NCI-H1092 treated with DMSO at 0.1 percent for 48 hours (cell line): ENCODE data around the gene PAM16.

Experiments used
- DNase-seq: peaks from one replicate; lab custom pipeline; 2025; lab: John Stamatoyannopoulos, UW

PAM16 gene

DNA sequence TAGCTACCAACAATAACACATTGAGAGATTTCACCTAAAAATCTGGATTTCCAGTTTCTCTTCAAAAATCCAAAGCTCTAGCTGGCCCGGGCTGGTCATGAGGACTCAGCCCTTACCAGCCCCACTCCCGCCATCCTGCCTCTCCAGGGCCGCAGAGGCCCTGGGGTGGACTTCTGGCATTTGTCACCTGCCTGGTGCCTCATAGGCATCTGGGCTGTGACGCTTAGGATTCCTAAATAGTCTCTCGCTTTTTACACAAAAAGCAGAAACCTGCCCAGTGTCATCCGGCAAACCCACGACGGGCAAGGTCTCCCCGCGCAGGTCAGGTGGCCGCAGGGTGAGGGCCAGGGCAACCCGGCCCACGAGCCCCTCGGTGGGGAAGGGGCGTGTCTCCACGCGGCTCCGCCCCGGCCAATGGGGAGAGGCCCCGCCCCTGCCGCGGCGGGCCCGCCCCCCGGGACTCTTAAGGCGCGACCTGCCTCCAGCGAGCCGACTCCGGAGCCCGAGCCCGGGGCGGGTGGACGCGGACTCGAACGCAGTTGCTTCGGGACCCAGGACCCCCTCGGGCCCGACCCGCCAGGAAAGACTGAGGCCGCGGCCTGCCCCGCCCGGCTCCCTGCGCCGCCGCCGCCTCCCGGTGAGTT, 20.4 kb upstream of the PAM16 start, which contains the start of gene VASN:
TSS of gene VASN (plus strand) at position 492 of the 644 bp plus-strand sequence. CDS start 9,030 bp downstream, outside the sequence.
- DNase-seq: no peak

DNA sequence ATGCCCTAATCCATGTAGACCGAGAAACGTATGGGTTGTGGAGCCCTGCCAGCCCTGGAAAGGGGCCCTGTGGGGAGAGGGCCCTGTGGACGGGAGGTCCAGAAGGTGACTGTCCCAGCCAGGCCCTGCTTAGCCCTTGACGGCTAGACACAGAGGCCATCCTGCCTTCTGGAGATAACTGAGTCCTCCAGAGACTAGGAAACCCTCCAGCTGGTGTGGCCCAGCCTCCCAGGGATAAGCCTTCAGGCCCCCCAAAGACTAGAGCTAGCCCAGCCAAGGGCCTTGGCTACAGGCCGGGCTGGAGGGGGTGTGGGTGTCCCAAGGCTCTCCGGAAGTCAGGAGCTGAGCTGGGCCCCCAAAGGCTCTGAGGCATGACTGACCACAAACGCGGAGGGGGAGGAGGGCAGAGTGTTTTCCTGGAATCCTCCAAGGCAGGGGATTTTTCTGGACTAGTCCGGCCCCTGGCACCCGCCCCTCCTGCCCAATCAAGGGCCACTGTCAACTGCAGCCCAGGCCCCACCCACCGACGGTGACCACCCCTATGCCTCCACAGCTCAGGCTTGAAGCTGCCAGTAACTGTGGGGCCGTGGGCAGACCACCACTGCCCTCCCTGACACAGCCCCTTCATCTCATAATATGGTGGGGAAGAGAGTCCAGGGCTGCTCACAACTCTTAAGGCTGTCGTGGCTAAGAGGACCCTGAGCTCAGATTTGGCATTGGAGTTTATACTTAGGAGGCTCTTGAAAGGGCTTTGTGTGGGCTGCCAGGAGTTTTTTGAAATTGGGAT, 19.6 kb upstream of the PAM16 start:
- DNase-seq: no peak

DNA sequence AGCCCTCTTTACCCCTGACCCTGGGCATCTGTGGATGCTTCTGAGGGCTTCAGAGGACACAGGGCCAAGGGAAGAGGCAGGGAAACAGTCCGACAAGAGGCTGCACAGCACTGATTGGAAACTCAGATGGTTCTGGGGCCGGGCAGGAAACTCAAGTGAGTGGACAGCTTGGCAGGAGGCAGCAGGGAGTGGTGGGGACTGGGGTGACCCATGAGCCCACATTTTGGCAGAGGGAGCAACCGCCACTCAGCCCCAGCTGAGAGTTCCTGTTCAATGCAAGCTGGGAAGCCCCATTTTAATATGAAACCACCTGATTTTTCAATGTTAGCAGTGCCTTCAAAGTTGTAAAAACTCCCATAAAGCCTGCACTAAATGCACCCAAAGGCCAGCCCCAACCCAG, 19.0 kb upstream of the PAM16 start:
- no peak for DNase-seq

DNA sequence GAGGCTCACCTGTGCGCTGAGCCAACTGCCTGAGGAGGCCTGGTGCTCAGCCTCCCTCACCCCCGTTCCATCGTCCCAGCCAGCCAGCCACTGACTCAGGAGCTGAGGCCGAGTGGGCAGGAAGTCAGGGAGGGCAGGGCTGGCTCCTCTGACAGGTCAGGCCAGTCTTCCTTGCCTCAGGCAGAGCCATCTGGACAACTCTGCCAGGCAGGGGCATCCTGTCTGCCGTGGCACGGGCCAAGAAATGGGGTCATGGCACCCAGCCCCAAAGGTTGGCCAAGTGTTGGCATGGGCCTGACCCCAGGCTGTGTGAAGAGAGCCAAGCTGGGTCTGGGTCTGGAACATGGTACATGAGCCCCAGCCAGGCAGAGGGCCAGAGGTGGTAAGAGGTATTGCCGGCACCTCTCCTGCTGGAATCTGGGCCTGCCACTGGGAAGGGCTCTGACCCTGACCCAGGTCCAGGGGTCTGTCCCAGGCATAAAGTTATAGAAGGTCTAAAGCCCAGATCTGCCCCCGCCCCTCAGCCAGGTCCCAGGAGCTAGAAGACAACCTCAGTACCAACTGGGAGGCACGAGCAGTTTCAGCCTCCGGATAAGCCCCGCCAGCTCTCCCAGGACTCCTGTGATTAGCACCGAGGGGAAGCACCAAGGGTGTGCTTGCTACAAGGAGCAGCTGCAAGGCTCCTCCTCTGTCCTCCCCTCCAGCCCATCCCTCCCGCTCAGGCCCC, 18.0 kb upstream of the PAM16 start:
- DNase-seq: no peak

DNA sequence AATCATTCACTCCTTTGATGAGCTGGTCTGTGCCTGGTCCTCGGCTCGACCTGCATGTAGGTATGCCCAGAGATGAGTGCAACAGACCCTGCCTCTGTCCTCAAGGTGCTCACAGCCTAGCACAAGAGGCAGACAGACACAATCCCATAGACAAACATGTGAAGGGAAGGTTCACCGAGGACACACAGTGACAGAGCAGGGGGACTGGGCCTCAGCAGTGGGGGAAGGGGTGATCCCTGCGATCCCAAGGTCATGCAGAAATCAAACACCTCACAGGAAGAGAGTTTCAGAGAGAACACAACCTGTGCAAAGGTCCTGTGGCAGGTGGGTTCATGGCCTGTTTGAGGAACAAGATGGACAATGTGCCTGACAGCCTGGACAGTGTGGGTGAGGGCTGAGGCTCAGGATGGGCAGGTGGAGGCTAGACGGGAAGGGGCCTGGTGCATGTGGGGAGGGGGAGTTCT, 16.3 kb upstream of the PAM16 start:
- DNase-seq: no peak

DNA sequence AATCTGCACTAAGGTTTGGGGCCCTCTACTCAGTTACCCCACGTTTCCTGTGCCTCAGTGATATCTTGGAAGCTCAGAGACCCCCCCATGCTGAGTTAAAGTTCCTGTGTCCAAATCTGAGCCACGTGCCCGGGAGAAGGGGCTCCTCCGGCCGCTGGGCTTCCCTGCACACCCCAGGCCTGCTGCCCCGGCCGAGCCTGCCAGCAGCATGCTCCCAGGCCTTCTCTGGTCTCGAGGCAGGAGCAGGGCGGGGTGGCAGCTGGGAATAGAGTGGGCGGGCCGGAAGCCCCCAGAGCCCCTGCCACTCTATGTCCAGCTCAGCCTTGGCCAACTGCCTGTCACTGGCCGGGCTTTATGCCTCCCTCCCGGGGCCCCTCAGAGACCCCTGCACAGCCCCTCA, 14.9 kb upstream of the PAM16 start:
- DNase-seq: no peak

DNA sequence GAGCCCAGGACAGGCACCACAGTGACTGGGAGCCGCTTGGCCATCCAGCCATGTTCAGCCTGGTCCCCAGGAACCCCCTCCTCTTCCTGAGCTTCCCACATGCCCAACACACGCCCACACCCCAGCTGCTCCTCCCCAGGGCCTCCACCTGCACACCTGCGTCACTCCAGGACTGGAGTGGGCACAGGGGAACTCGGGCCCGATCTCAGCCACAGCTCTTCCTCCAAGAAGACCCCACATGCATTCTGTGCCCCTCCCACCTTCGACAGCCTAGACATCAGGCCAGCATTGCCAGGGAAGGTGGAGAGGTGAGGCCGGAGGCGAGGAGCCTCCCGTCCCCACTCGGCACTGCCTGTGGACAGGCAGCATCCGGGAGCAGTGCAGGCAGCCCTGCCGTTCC, 14.5 kb upstream of the PAM16 start:
- DNase-seq: no peak

DNA sequence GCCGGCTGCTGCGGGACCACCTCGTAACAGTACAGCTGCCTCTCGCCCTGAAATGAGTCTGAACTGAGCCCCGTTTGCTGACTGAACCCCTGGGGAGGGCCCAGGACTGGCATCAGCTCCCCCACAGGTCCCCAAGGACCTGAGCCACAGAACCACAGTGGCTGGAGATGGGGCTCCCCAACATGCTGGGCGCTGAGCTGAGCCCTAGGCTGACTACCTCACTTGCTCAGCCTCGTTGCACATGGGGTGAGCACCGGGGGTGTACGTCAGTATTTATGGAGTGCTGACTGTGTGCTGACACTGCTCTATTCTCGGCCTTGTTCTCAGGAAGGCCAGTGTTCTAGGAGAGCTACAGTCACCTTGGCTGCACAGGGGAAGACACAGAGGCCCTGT, 13.9 kb upstream of the PAM16 start:
- DNase-seq: no peak

GRCh38 chr16:4364196-4365013, 13.3 kb upstream of the PAM16 start:
- no peak for DNase-seq

DNA sequence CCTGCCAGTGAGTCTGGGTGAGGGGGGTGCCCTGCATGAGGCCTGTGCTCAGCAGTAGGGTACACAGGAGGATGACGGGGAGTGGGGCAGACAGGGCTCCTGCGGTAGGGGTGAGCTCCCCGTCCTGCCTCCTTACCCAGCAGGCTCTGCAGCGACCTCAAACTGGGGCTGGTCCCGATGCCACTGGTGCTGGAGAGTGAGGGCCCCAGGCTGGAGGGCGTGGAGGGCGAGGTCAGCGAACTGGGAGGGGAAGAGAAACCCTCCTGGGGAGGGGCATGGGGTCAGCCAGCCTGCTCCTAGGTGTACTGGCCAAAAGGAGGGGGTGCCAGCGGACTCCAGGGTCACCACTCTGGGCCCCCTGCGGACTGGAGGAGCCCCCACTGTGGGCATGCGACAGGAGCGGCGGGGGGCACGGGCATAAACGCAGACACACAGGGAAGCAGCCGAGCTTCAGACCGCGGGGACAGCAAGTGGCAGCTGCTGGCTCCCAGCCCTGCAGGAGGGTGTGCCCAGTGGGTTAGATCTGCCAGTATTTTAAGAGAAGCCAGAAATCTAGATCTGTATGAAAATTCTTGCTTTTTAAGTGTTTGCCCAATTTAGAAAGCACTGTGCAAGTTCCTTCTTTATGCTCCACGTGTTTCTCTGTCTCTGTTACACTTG, 11.5 kb upstream of the PAM16 start:
- no peak for DNase-seq

DNA sequence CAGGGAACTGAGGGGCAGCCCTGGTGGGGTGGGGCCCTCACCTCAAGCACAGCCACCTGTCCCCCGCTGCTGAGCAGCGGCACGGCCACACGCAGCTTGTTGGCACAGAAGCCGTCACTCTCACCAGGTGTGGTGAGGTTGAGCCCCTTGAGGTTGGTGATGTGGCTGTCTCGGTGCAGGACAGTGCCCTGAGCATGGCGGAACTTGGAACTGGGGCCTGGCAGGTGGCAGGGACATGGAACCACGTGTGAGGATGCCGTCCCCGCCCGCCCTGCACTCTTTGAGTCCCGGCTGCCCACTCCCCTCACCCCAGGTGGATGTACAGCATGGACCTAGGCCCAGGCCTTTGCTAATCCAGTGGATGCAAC, 10.8 kb upstream of the PAM16 start:
- no peak for DNase-seq

- no peak for DNase-seq
Observed at GRCh38 chr16:4361033-4361943, 10.2 kb upstream of the PAM16 start.

DNA sequence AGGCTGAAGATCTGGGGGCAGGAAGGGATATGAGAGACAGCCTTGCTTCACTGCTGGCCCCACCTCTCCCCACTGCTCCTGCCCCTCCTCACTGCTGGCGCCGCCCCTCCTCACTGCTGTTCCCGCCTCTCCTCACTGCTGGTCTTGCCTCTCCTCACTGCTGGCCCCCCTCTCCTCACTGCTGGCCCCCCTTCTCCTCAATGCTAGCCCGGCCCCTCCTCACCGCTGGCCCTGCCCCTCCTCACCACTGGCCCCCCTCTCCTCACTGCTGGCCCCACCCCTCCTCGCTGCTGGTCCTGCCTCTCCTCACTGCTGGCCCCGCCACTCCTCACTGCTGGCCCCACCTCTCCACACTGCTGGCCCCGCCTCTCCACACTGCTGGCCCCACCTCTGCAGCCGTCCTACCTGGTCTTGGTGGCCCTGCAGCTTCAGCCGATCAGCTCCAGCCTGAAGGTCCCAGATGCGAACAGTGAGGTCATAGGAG, 9.5 kb upstream of the PAM16 start:
- DNase-seq: no peak

DNA sequence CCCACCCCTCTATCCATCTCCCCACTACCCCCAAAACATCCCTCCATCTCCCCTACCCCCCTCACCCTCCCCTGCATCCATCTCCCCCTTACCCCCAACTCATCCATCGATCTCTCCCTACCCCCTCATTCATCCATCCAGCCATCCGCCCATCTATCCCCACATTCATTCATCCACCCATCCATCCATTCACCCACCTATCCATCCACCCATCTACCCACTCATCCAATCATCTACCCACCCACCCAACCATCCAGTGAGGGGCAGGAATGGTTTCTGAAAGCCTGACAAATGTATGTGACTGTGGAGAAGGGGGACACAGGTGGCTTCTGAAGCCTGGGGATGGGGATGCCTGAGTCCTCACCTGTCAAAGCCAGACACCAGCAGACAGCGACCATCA, 8.8 kb upstream of the PAM16 start:
- no peak for DNase-seq

DNA sequence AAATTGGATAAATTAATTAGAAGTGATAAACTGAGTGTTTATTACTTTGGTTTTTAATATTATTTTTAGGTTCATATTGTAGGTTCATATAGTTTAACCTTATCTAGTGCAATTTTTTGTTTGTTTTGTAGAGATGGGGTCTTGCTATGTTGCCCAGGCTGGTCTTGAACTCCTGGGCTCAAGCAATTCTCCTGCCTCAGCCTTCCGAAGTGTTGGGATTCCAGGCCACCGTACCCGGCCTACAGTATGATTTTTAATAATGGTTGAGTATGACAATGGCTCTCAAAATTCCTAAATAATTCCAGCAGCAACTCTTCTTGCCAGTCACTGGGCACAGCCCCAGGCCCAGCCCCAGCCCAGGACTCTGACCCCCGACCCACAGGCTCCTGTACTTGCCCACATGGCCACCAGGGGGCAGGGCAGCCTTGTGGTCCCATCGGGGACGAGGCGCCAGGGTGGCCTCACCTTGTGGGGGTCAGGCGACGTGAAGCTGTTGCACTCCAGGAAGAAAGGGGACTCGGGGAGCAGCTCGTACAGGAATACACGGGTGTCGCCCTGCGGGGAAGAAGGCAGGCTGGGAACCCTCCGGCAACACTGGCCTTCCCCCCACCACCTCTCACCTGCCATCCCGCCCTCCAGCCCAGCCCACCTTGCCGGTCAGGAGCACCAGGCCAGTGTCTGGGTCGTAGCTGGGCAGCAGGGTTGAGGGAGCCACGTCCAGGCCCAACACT, 7.9 kb upstream of the PAM16 start:
- peak; percentile 13 for DNase-seq

DNA sequence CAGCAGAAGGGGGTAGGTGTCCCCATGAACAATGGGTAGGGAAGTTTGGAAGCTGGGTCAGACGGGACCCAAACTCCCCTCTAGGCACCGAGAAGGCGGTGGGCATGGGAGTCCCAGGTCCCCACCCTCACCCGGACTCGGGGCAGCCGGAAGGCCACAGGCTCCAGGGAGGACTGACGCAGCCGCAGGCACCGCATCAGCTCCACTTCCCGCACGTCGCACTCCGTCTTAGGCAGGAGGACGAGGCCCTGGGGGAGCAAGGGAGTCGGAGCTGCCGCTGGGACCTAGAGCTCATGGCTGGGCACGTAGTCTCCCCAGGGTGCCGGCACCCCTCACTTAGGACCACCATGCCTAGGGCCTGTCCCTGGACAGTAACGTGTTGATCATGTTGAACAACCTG, 7.1 kb upstream of the PAM16 start:
- no peak for DNase-seq

DNA sequence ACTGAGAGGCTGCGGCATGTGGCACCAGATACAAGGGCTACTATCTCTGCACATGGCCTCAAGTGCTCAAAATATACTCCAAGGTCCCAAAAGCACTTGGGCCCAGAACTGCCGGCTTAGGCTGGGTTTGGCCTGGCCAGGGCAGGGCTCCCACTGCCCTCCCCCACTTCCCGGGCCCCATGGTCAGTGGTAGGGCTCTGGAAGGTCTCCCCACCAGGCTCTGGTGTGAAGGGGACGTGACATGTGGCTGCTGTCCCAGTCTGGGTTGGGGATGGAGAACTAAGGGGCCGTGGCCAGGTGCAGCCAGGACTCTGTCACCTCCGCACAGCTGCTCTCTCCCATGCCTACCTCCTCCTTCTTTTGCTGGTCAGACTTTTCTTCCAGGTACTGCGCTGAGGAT, 5.7 kb upstream of the PAM16 start:
- no peak for DNase-seq

DNA sequence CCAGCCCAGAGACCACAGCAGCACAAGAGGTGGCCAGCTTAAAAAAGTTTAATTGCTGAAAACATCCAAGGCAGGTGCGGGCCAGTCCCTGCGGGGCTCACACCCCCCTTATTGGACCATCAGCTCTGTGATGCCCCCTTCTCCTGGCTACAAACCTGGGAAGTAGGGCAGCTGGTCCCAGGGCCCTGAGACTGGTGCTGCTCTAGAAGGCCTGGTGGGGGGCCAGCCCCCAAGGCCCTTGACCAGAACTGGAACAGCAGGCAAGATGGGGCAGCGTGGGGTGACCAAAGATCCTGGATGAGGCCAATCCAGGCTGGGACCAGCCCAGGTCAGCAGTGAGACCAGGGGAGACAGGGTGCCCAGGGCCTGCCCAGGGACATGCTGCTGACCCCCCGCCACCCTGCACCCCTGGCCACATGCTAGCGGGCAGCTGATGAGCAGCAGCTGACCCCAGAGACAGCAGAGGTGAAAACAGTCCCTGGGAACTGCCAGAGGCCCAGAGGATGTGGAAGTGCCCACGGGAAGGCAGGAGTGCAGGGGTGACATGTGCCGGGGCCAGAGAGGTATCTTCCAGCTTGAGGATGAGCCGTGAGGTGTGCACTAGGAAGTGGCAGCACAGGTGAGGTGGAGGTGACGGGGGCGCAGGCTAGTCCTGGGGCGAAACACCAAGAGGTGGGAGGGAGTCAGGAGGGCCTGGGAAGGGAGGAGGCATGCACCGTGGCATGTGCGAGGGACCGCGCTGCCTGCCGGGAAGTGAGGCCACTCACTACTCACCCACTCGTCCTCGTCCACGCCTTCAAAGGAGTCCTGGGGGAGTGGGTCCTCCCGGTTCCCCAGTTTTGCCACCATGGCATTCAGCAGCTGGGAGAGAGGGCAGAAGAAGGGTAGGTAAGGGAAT, 3.6 kb upstream of the PAM16 start:
- DNase-seq: no peak

GRCh38 chr16:4353675-4354074, 2.6 kb upstream of the PAM16 start:
- no peak for DNase-seq
